ENCODE results near the gene XRCC2.

XRCC2 gene

GRCh38 chr7:152608208-152608607 lies 67.7 kb downstream of the XRCC2 start:
- DNase-seq, result no peak

- no peak for DNase-seq
These were observed 68.9 kb downstream of the XRCC2 start for GRCh38 chr7:152607007-152607406.

GRCh38 chr7:152602962-152603361 lies 73.0 kb downstream of the XRCC2 start:
- no peak for DNase-seq

GRCh38 chr7:152601305-152601798 lies 74.6 kb downstream of the XRCC2 start:
- DNase-seq, result no peak

- DNase-seq, result no peak
These were observed 75.7 kb downstream of the XRCC2 start for GRCh38 chr7:152600266-152600665.

- DNase-seq, result no peak
These were observed 78.4 kb downstream of the XRCC2 start for GRCh38 chr7:152597507-152597906.

GRCh38 chr7:152596824-152597223 lies 79.1 kb downstream of the XRCC2 start:
- no peak for DNase-seq
